Measurements from ENCODE around the gene PFKP.

PFKP gene

DNA sequence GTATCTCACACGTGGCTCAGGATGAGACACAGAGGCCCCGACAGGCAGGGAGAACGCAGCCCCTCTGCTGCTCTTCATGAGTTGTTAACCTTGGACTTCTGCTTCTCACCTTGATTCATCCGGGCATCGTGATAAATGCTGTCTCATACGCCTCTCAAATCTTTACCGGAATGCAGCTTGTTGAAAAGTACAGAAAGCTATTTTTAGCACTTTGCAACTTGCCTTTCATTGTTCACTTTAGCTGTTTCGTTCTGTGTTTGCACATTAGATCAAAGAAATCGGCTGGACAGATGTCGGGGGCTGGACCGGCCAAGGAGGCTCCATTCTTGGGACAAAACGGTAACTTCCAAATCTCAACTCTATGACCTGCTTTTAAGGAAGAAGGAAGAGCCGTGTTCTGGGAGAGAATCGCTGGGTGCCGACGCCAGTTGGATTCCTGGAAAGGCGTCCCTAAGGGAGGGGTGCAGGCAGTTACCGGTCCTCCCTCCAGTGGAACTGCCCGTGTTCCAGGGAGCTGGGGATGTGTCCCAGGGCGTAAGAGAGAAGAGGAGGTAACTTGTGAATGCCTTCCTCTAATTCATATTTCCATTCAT, 49.3 kb downstream of the PFKP start:
- no peak for DNase-seq (ENCODE audit: low read depth)

DNA sequence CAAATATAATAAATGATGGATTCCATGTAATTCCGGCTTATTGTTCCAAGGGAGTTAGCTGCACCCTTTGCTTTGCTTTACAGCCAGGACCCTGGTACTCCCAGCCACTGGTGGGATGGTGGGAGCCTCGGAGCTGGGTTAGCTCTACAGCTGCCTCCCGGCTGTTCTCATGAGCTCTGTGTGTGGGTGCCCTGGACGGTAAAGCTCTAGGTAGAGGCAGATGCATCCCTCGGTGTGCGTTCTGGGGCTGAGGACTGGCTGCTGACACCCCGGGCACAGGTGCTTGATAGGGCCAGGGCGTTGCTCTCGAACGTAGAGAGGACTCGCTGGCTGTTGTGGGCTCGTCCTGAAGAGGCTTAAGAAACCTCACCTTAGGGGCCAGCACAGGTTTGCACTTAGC, 50.1 kb downstream of the PFKP start:
- no peak for DNase-seq (ENCODE audit: low read depth)

DNA sequence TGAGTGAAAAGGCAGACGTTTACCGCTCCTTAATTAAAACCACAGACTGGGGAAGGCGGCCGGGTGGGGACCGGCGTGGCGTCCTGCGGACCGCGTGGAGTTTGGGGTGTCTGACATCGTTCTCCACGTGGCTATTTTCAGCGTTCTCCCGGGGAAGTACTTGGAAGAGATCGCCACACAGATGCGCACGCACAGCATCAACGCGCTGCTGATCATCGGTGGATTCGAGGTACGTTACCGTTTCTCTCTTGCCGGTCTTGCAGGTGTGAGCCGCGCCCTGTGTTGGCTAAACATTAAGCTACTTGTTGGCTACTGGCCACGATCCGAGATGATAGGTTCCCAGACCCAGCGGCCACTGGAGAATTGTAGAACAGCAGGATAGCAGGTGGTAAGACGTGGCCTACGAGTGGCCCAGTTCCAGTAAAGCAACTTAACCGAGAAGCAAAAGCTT, 51.3 kb downstream of the PFKP start:
- no peak for DNase-seq (ENCODE audit: low read depth)

DNA sequence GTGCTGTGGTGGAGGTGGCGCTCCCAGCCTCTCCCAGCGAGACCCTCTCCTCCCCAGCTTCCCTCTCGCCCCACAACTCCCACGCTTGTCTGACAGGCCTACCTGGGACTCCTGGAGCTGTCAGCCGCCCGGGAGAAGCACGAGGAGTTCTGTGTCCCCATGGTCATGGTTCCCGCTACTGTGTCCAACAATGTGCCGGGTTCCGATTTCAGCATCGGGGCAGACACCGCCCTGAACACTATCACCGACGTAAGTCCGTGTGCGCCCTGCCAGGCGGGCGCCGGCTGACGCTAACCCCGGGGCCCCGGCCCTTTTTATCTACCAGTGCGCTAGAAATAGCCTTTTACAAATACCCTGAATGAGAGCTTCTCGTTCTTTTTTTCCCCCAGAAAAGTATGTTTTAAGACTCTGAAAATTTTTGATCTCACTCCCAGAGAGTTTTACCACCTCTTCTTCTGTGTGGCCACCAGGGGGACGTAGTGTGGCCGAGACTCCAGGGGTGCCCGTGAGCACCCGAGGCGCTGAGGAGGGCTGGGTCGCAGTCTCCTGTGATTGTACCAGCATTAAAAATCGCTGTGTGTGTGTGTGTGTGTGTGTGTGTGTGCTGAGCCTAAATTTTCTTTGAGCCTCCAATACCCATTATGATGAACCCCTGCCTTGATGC, 52.6 kb downstream of the PFKP start:
- DNase-seq (ENCODE audit: low read depth) = no peak

DNA sequence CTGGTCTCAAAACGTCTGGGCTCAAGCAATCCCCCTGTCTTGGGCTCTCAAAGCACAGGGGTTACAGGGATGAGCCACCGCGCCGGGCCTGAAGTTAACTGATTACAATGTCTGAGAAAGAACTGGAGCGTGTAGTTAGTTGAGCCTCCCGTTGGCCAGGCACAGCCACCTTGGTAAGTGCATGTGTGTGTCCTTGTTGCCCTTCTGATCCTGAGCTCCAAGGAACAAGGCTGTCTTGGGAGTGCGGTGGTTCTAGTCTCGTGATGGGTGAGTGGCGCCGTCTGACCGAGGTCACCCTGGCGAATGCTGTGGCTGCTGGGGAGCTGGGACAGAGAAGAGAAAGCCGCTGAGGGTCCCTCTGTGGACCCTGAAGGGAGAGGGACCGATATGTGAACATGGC, 54.7 kb downstream of the PFKP start:
- DNase-seq (ENCODE audit: low read depth) = no peak

DNA sequence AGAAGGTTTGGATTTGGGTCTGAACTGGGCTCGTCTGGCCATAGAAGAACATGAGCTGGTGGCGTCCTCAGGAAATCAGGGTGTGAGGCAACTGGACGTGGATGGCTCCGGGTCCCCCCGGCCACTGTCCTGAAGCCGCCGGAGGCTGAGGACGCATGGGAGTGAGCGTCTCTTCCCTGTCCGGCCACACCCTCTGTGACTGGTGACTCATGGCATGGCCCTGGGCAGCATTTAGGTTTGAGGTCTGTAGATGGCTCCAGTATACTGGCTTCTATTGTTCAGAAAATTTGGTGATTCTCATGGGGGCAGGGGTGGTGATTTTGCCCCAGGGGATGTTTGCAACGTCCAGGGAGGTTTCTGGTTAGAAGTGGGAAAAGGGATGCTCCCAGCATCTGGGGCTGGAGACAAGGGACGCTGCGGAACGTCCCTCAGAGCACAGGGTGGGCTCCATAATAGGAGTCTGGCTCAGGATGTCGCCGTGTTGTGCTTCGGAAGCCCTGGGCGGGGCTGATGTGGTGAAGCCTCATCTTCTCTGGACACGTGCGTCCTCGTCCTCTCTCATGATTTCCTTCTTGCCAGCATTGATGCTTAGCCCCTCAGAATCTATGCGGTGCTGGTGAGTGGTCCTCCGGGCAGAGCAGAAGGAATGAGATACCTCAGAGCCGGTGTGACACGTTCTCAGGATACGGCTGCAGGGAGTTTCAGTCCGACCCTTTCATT, 55.3 kb downstream of the PFKP start:
- no peak for DNase-seq (ENCODE audit: low read depth)

DNA sequence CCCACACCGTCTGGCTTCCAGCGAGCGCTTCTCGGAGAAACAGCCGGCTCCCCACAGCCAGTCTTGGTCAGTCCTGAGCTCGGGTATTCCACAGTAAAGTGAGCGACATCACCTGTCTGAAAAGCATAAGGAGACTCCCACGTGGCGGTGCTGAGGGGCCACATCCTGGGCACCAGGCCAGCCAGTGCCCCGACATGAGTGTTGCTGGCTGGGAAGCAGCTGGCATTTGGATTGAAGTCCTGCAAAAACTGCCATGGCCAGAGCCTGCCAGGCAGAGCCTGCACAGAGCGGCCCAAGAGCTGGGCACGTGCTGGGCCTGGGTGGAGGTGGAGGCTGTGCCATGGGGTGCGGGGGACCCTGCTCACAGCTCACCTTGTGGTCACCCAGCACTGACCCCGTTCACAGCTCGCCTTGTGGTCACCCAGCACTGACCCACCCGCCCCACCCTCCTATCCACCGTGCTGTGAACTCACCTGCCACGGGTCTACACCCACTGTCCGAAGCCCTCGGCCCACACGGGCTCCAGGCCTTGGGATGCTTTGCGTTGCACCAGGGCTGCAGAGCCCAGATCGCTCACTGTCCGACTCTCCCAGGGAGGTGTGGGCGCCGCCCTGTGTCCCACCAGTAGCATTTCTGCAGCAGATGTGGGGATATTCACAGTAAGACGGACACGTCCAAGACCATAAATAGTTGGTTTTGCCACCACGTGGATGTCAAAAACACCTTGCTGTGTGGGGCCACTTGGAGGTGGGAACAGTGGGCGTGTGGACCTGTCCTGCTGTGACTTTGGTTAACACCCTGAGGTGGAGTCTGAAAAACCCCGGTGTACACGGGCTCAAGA, 56.4 kb downstream of the PFKP start:
- DNase-seq (ENCODE audit: low read depth) = no peak

DNA sequence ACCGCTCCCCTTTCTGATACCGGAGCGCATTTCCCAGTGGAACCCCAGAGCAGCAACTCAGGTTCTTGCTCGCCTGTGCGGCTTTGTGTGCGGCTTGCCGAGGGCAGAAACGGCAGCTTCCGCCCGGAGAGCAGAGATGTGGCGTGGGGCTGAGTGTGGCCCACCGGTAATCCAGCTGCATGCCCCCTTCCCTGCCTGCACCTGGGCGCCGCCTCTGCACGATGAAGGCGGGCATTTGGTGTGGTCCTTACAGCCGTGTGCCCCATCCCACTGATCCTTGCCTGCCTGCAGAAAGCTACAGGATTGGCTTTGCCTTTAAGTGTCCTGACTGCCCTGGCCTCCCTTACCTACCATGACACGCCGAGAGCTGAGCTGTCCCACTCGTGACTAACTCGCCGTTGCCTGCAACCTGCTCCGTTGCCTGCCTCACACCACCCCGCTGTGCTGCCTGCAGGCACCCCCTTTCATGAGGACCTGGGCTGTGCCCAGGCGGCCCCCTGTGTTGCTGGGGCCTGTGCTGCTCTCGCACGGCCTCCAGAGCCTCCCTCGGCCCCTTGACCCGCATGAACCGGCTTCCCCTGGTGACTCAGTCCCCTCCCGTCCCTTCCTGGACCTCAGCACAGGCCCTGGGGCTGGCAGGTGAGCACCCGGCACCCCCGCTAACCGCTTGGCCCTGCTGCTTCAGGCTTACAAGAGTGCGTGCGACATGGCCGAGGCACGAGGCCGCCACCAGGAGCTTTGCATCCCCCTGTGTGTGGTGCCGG, 57.2 kb downstream of the PFKP start:
- no peak for DNase-seq (ENCODE audit: low read depth)

DNA sequence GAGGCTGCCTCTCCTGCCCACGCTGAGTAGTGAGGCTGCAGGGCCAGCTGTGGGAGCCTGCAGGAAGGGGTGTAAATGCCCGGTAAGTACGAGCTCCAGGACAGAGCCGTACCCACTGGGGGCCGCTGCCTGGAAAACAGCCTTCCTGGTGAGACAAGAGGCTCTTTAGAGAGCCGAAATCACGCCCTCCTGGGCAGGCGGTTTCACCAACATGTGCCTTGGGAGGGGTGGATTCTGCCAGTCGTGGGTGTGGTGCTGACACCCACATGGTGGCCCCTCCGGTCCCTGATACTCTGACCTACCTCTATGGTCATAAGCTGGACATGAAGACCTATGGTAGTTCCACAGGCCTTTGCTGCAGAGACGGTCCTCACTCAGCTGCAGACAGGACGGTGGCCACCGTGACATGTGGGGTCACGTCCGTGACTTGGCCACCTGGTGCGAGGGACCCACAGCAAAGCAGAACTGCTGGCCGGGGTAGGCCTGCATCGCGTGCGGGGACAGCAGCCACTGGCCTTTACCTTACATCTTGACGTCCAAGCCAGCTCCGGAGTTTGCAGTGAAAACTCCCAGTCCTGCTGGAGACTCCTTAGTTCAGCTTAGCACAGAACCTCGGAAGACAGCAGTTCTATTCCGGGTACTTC, 58.3 kb downstream of the PFKP start:
- no peak for DNase-seq (ENCODE audit: low read depth)

DNA sequence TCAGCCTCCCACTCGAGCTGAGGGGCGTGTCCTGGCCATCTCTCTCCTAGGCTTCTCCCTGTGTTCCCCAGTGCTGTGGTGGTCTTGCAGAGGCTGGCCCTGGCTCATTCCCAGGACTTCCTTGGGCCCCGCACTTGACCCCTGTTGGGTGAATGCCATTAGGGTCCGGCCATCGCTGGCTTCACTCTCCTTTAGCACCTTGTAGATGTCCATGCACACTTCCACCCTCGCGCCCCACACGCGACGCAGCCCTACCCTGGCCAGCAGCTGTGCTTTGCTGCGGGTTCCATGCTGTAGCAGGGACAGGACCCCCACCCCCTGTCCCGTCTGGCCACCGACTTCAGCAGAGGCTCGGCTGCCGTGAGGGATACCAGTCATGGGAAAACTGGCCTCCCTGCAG, 58.9 kb downstream of the PFKP start:
- DNase-seq (ENCODE audit: low read depth) = no peak

DNA sequence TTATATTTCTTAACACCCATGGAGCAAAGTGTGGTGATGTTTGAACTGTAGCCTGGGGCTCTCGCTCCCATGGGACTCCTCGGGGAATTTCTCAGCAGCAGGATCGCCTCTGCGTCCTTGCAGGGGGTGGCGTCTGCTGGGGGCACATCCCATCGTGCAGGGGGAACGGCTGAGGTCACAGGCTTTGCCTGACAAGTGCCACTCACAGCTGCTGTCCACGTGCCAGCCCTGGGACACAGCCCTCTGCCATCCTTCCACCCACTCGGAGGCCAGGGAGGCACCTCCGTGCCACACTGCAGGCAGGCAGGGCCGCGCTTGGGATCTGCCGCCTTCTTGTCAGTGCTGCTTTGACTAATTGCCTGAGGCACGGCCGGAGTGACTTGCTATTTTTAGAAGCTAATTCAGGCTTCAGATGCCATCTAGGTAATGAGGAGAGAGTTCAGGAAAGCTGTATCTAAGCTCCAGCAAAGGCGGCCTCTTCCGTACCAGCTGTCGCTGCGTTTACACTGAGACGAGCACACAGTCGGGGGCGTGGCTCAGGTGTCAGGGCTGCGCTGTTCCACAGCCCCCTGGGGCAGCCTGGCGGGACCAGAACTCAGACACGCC, 59.5 kb downstream of the PFKP start:
- DNase-seq (ENCODE audit: low read depth) = no peak

DNA sequence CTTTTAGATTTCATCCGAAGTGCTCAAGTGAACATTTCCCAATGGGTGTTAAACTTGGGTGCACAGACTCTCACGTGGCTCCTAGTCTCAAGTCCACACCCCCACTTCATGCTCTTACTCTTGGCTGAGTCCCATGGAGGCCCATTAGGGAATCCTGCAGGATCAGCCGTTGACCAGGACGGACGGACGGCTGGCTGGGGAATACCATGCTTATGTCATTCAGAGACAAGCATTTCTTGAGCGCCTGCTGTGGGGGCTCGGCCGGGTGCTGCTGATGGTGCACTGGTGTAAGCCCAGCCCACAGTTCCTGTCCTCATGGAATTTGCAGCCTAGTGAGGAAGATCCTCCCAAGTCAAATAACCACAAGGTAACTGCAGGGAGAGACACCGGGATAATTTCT, 60.6 kb downstream of the PFKP start:
- no peak for DNase-seq (ENCODE audit: low read depth)

DNA sequence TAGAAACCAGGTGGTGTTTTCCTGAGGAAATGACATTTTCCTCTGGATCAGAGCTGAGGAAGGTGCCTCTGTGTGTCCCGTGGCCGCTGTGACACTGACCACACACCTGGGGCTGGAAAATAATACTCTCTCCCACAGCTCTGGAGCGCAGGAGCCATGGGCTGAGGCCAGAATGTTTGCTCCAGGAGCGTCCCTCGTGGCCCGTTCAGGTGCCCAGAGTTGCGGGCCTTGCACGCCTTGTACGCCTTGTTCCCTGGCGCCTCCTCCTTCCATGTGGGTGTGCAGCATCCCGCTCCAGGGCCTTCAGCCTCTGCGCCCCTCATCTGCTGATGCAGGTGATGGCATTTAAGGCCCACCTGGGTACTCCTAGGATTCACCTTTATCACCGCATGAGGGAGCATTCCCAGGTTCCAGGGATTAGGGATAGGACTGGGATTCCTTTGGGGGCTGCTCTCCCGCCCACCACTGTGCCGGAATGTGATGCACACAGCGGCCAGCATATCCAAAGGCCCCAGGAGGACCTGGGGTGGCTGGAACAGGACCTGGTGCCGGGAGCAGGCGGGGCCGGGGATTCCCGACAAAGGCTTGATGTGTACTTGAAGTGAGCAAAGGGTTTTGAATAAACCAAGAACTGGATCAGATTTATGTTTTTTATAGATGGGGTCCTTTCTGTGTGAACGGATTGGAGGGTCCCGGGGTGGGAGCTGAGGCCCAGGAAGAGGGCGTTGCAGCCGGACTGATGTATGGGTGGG, 61.2 kb downstream of the PFKP start:
- no peak for DNase-seq (ENCODE audit: low read depth)

DNA sequence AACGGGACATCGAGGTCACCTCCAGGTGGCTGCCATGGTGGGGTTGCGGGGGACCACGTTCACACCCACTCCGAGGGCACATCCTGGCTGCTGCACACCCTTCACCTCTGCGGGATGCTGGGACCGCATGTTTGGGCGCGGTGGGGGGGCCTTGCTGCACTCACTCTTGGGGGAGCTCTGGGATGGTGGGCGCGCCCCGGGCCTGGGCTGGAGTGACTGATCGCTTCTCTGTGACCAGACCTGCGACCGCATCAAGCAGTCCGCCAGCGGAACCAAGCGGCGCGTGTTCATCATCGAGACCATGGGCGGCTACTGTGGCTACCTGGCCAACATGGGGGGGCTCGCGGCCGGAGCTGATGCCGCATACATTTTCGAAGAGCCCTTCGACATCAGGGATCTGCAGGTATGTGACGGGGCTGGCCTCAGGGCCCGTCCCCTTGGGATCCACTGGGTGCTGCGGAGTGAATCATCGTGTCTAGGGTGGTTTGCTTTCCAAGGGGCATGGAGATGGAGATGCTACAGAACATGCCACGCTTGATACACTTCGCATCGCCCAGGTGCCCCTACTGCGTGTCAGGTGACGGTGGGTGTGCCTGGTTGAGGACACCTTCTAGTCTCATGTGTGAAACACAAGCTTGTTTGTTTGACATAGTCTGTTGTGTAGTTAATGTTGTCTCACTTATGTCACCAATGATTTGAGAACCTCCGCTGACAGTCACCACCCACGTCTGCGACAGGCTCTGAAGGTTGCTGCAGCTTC, 62.4 kb downstream of the PFKP start:
- no peak for DNase-seq (ENCODE audit: low read depth)

DNA sequence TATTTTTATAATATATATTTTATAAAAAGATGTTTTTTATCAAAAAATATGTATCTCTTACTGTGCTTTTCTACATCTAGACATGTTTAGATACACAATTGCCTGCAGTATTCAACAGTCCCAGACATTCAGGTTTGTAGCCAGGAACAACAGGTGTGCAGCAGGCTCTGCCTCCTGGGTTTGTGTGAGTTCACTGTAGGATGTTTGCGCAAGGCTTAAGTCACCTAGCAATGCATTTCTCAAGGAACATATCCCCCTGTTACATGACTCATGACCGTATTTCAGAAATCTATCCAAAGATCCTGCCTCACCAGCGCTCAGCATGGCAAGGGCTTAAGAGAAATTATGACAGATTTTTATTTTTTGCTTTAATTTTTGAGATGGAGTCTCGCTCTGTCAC, 63.8 kb downstream of the PFKP start:
- no peak for DNase-seq (ENCODE audit: low read depth)

DNA sequence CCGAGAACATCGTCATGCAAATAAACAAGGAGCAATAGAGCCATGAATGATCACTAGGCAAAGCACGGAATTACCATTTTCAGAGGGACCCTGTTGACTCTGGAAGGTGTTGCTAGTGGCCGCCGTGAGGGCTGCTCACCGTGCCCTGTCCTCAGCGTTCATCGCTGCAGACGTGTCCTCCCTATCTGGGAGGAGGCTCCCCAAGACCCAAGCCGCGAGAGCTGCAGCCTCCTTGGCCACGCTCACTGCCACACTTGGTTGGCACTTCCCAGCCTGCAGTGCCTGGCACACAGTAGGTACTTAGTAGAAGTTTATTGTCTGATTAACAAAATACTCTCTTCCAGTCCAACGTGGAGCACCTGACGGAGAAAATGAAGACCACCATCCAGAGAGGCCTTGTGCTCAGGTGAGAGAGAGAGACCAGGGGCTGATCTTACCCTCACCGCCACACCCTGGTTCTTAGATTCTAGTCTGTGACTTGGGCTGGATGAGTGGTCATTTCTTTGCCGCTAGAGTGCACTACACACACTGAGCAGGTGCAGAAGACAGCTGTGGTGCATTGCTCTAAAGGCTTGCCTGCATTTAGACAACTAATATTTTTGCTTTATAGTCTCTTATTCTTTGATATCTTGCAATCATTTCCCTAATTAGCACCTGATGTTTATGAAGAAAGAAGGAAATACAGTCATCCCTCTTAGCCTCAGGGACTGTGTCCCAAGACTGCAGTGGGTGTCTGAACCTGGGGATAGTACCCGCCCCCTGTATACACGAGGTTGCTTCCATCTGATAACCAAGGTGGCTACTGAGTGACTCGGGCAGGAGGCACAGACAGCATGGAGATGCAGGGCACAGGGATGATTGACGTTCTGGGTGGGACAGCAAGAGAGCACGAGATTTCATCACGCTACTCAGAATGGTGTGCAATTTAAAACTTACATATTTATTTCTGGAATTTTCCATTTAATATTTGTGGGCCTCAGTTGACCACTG, 65.0 kb downstream of the PFKP start:
- no peak for DNase-seq (ENCODE audit: low read depth)

DNA sequence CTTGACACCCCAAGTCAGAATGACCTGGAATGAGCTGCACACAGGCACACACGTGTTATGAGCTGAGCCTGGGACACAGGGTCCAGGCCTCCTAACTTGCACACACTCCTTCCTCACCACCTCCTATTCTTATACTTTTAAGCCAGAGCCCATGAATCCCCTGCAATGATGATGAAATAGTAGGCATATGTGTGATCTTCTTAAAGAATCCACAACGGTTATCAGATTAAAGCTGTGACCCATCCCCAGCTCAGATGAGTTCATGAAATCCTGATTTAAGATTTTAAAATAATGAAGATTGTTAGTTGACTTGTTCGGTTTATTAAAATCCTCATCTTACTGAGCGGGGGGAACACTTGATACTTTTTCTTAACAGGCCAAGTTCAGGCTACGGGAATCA, 66.6 kb downstream of the PFKP start:
- no peak for DNase-seq (ENCODE audit: low read depth)

DNA sequence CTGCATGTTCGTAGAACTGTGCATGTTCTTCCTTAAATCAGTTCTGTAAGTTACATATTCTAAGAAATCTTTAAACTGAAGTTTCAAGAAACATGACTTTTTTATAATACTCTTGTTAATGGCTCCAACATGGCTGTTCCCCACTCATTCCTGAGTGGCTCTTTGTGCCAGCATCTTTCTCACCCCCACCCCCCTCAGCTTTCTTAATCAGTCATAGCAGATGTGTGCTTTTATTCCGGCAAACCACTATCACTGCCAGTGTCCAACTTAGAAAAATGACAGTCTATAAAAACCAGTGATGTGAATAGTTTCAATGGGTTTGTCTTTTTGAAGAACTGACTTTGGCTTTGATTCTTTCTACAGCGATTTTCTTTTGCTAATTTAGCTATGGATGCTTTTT, 67.7 kb downstream of the PFKP start:
- no peak for DNase-seq (ENCODE audit: low read depth)
